ENCODE measurements around the gene FOXN3. TPM values are rescaled to one million over a fixed set of nuclear protein-coding genes. Genes with fewer than 3 reads are reported as not detected.

FOXN3 gene
- polyA plus RNA-seq, 1 donor (not counting 4 experiments of a cell fraction or from before 2014, with no cell fraction given), result 10.2 TPM

- H3K4me1 ChIP-seq (ENCODE audit: control insufficient read depth, extremely low read depth, insufficient read depth, low read length), result peaks cover 38% of the 10 kb centered on the region
- no peak overlapping the region for H3K9ac ChIP-seq (ENCODE audit: control insufficient read depth, extremely low read depth, insufficient read depth, low read length)
- no peaks in the 10 kb centered on the region for H3K79me2 ChIP-seq (ENCODE audit: control insufficient read depth, insufficient read depth, low read length)
- no peak overlapping the region for H3K27ac ChIP-seq (ENCODE audit: control insufficient read depth, insufficient read depth, low read length)
- no peaks in the 10 kb centered on the region for H3K9me1 ChIP-seq (ENCODE audit: control insufficient read depth, extremely low read depth, insufficient read depth, low read length)
- H3K4me3 ChIP-seq (ENCODE audit: control insufficient read depth in 2 of 3, extremely low read depth in 1 of 3, insufficient read depth in 2 of 3, low read depth in 1 of 3, low read length in 3 of 3), result no peak overlapping the region
- DNase-seq (ENCODE audit: low read depth, low spot score), result no peak
- no peak overlapping the region for H2AFZ ChIP-seq (ENCODE audit: control insufficient read depth, low read length)
- H4K20me1 ChIP-seq (ENCODE audit: control insufficient read depth, extremely low read depth, insufficient read depth, low read length), result no peaks in the 10 kb centered on the region
- TF ChIP-seq EZH2 (IDR thresholded peaks at IDR 0.05; ENCODE audit: low read length), result no peak
- TF ChIP-seq, protein P1, sequence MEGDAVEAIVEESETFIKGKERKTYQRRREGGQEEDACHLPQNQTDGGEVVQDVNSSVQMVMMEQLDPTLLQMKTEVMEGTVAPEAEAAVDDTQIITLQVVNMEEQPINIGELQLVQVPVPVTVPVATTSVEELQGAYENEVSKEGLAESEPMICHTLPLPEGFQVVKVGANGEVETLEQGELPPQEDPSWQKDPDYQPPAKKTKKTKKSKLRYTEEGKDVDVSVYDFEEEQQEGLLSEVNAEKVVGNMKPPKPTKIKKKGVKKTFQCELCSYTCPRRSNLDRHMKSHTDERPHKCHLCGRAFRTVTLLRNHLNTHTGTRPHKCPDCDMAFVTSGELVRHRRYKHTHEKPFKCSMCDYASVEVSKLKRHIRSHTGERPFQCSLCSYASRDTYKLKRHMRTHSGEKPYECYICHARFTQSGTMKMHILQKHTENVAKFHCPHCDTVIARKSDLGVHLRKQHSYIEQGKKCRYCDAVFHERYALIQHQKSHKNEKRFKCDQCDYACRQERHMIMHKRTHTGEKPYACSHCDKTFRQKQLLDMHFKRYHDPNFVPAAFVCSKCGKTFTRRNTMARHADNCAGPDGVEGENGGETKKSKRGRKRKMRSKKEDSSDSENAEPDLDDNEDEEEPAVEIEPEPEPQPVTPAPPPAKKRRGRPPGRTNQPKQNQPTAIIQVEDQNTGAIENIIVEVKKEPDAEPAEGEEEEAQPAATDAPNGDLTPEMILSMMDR (optimal IDR thresholded peaks at IDR 0.05 in 1 of 3, IDR thresholded peaks at IDR 0.05 in 1 of 3, conservative IDR thresholded peaks at IDR 0.05 in 1 of 3; ENCODE audit: extremely low read depth in 1 of 3, insufficient read depth in 2 of 3, low read length in 3 of 3), result no peak
- no peaks in the 10 kb centered on the region for H3K27me3 ChIP-seq (ENCODE audit: control insufficient read depth, extremely low read depth, insufficient read depth, low read length)
- FAIRE-seq, result no peak
- H3K36me3 ChIP-seq (ENCODE audit: control insufficient read depth in 2 of 2, extremely low read depth in 1 of 2, insufficient read depth in 2 of 2, low read length in 2 of 2), result no peaks in the 10 kb centered on the region
- dilution Hi-C loops (cut with MboI; ENCODE audit: extremely low pct_ligation_motif_present, low sequenced_read_pairs), result no loop called here
- H3K9me3 ChIP-seq (ENCODE audit: control insufficient read depth, low read depth, low read length), result no peaks in the 10 kb centered on the region
- no peak overlapping the region for H3K4me2 ChIP-seq (ENCODE audit: control insufficient read depth, extremely low read depth, insufficient read depth, low read depth, low read length)
Observed at GRCh38 chr14:89432226-89432625, 15.2 kb upstream of the FOXN3 start.

DNA sequence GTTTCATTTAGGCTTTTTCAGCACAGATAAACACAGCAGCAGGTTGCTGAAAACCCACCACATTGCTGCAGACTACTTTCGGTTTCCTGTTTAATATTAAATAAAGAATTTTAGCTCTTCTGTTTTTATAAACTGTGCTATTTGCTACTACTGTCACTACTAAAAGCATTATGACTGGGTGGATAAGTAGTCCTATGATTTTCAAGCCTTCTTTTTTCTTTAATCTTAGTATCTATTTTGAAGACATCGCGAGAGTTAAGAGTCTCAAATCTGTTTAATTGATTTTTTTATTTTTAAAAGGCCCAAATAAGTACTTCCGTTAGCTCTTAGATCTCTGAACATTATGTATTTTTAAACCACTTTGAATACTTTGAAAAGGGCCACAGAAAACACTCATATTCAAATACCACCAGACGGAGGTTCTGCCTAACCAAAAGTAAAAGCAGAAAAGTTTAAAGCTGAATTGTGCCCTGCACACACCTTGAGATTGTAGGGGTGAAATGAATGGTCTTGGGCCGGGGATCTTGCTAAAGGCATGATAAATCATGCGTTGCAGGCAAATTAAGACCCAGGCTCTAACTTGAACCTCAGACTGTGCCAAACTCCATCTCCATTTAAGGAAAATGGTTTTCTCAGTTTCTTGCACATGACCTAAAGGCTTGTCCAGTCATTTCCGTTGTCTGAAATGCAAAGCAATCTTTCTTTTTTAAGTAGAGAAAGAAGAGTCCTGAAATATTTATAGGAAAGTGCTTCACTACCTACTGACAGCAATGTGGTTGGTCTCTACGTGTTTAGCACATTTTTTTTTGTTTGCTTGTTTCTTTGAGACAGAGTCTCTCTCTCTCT lies 13.6 kb upstream of the FOXN3 start:
- Histone ChIP-seq H3K4me3 (ENCODE audit: control insufficient read depth in 2 of 3, extremely low read depth in 1 of 3, insufficient read depth in 2 of 3, low read depth in 1 of 3, low read length in 3 of 3) (peak overlapping the region in 2 of 3 experiments; percentile 35 to 48), H3K79me2 (ENCODE audit: control insufficient read depth, insufficient read depth, low read length) (no peaks in the 10 kb centered on the region), H4K20me1 (ENCODE audit: control insufficient read depth, extremely low read depth, insufficient read depth, low read length) (no peaks in the 10 kb centered on the region), H3K4me1 (ENCODE audit: control insufficient read depth, extremely low read depth, insufficient read depth, low read length) (peaks cover 41% of the 10 kb centered on the region), H3K9ac (ENCODE audit: control insufficient read depth, extremely low read depth, insufficient read depth, low read length) (peak overlapping the region; percentile 34), H3K36me3 (ENCODE audit: control insufficient read depth in 2 of 2, extremely low read depth in 1 of 2, insufficient read depth in 2 of 2, low read length in 2 of 2) (no peaks in the 10 kb centered on the region), H3K27me3 (ENCODE audit: control insufficient read depth, extremely low read depth, insufficient read depth, low read length) (no peaks in the 10 kb centered on the region), H3K9me1 (ENCODE audit: control insufficient read depth, extremely low read depth, insufficient read depth, low read length) (no peaks in the 10 kb centered on the region), H3K4me2 (ENCODE audit: control insufficient read depth, extremely low read depth, insufficient read depth, low read depth, low read length) (peak overlapping the region; percentile 74), H3K27ac (ENCODE audit: control insufficient read depth, insufficient read depth, low read length) (peak overlapping the region; percentile 43), H2AFZ (ENCODE audit: control insufficient read depth, low read length) (peak overlapping the region; percentile 60), H3K9me3 (ENCODE audit: control insufficient read depth, low read depth, low read length) (no peaks in the 10 kb centered on the region)
- DNase-seq (ENCODE audit: low read depth, low spot score) (no peak), FAIRE-seq (peak; percentile 53)
- dilution Hi-C loops (cut with MboI; ENCODE audit: extremely low pct_ligation_motif_present, low sequenced_read_pairs), result no loop called here
- no peak for TF ChIP-seq EZH2 (IDR thresholded peaks at IDR 0.05; ENCODE audit: low read length)
- TF ChIP-seq, protein P1 (optimal IDR thresholded peaks at IDR 0.05 in 1 of 3, IDR thresholded peaks at IDR 0.05 in 1 of 3, conservative IDR thresholded peaks at IDR 0.05 in 1 of 3; ENCODE audit: extremely low read depth in 1 of 3, insufficient read depth in 2 of 3, low read length in 3 of 3), result no peak
